ENCODE results near the gene EHD2. TPM values are rescaled to one million over a fixed set of nuclear protein-coding genes. Genes with fewer than 3 reads are reported as not detected.
"Not testable (repeated sequence)": the region's sequence is repeated elsewhere in the genome, so short reads cannot be mapped to it uniquely, and the experiment has no call there.

EHD2 gene
- total RNA-seq, 1 experiment from 2014 or later = 60.5 TPM

GRCh38 chr19:47663911-47664771 lies 49.1 kb upstream of the EHD2 start:
- peaks cover 10 to 44% of the 10 kb centered on the region in 2 experiments; a peak in 3 of 4 replicates for H3K4me1 ChIP-seq (ENCODE audit: control insufficient read depth in 1 of 2, insufficient read depth in 2 of 2, low read length in 2 of 2)

GRCh38 chr19:47668556-47668955 lies 44.7 kb upstream of the EHD2 start:
- H3K36me3 ChIP-seq (ENCODE audit: control insufficient read depth in 1 of 2, insufficient read depth in 2 of 2, low read length in 2 of 2); DNase-seq (ENCODE audit: low read depth, low spot score); intact Hi-C loops (cut with micrococcal nuclease); CTCF ChIA-PET; RAD21 ChIA-PET (ENCODE audit: low non-redundant PET in 1 of 2, low total read pairs in 2 of 2, uncharacterized antibody in 2 of 2, unreplicated experiment in 2 of 2); H3K9me3 ChIP-seq (ENCODE audit: control insufficient read depth in 1 of 2, insufficient read depth in 1 of 2, low read depth in 1 of 2, low read length in 2 of 2); H2AFZ ChIP-seq (ENCODE audit: low read depth, low read length, poor library complexity, severe bottlenecking); H3K27ac ChIP-seq (ENCODE audit: low read depth, low read length); ATAC-seq; BruUV-seq (replicated peaks); H3K27me3 ChIP-seq (ENCODE audit: insufficient read depth, low read length); H3K79me2 ChIP-seq (ENCODE audit: insufficient read depth, low read length); H3K4me3 ChIP-seq (replicated peaks in 1 of 2; ENCODE audit: low read depth in 1 of 2, low read length in 2 of 2); POLR2A ChIA-PET; H3K9ac ChIP-seq (ENCODE audit: low read length); H3K9me2 ChIP-seq (ENCODE audit: insufficient read depth); H3K4me2 ChIP-seq (ENCODE audit: low read length); H4K20me1 ChIP-seq (ENCODE audit: insufficient read depth): not testable (repeated sequence)
- peaks cover 5 to 24% of the 10 kb centered on the region in 2 experiments; a peak in 3 of 4 replicates for H3K4me1 ChIP-seq (ENCODE audit: control insufficient read depth in 1 of 2, insufficient read depth in 2 of 2, low read length in 2 of 2)

More at GRCh38 chr19:47663911-47664771, 49.1 kb upstream of the EHD2 start:
- H3K27me3 ChIP-seq (ENCODE audit: insufficient read depth, low read length) = no peaks in the 10 kb centered on the region
- H3K4me2 ChIP-seq (ENCODE audit: low read length) = no peak overlapping the region
- H3K36me3 ChIP-seq (ENCODE audit: control insufficient read depth in 1 of 2, insufficient read depth in 2 of 2, low read length in 2 of 2) = no peaks in the 10 kb centered on the region
- H3K9me2 ChIP-seq (ENCODE audit: insufficient read depth) = no peaks in the 10 kb centered on the region
- CTCF ChIA-PET = no interaction called here
- no peaks in the 10 kb centered on the region for H4K20me1 ChIP-seq (ENCODE audit: insufficient read depth)
- intact Hi-C loops (cut with micrococcal nuclease) = no loop called here
- H3K4me3 ChIP-seq (replicated peaks in 1 of 2; ENCODE audit: low read depth in 1 of 2, low read length in 2 of 2) = no peak overlapping the region
- no peak overlapping the region for H2AFZ ChIP-seq (ENCODE audit: low read depth, low read length, poor library complexity, severe bottlenecking)
- POLR2A ChIA-PET = no interaction called here
- RAD21 ChIA-PET (ENCODE audit: low non-redundant PET in 1 of 2, low total read pairs in 2 of 2, uncharacterized antibody in 2 of 2, unreplicated experiment in 2 of 2) = no interaction called here
- no peak overlapping the region for H3K27ac ChIP-seq (ENCODE audit: low read depth, low read length)
- no peak for TF ChIP-seq POLR2A (IDR thresholded peaks at IDR 0.05; ENCODE audit: borderline replicate concordance, extremely low read depth, insufficient read depth, insufficient read length)
- no peak for TF ChIP-seq ELF1 (IDR thresholded peaks at IDR 0.05; ENCODE audit: borderline replicate concordance, low read depth)
- TF ChIP-seq ZFX (IDR thresholded peaks at IDR 0.05) = no peak
- no peak for TF ChIP-seq POLR2AphosphoS5 (IDR thresholded peaks at IDR 0.05; ENCODE audit: low read depth, low read length)
- no peak for TF ChIP-seq CEBPB (IDR thresholded peaks at IDR 0.05; ENCODE audit: low read depth)
- H3K9me3 ChIP-seq (ENCODE audit: control insufficient read depth in 1 of 2, insufficient read depth in 1 of 2, low read depth in 1 of 2, low read length in 2 of 2) = no peaks in the 10 kb centered on the region
- H3K9ac ChIP-seq (ENCODE audit: low read length) = no peak overlapping the region
- peaks cover 18% of the 10 kb centered on the region; the same call in 1 of the 2 replicates for H3K79me2 ChIP-seq (ENCODE audit: insufficient read depth, low read length)
- BruUV-seq (replicated peaks) = no TSS peak
- DNase-seq (ENCODE audit: low read depth, low spot score) (no peak), ATAC-seq (no peak)

All from HCT116 (cell line).